HG03521 (cell line): ENCODE measurements around the gene GPATCH8.
A peak's percentile ranks its signal among the peaks of the same experiment; 100 is the strongest.
"Not testable (repeated sequence)": the region's sequence is repeated elsewhere in the genome, so short reads cannot be mapped to it uniquely, and the experiment has no call there.

ENCODE experiments used
- ATAC-seq: cut with Tn5 transposase; IDR thresholded peaks from one replicate; pipeline ENCODE4 v1.9.1; 2021; ENCODE audit warnings: mild to moderate bottlenecking, moderate library complexity; ENCODE audit not compliant: unreplicated experiment

GPATCH8 gene

GRCh38 chr17:44503147-44504029 lies at the start of gene GPATCH8:
Gene GPATCH8 (minus strand): TSS chr17:44503406. CDS start chr17:44503370, 36 bp downstream.
- peak; percentile 94 for ATAC-seq

- no peak for ATAC-seq
These were observed 49.2 kb upstream of the GPATCH8 start for GRCh38 chr17:44552361-44552760.

- no peak for ATAC-seq
These were observed 46.5 kb upstream of the GPATCH8 start for GRCh38 chr17:44549686-44550085.

- ATAC-seq = no peak
These were observed 45.4 kb upstream of the GPATCH8 start for GRCh38 chr17:44548376-44549230.

GRCh38 chr17:44547625-44548267 lies 44.5 kb upstream of the GPATCH8 start:
- no peak for ATAC-seq

GRCh38 chr17:44546671-44547606 lies 43.7 kb upstream of the GPATCH8 start:
- no peak for ATAC-seq

GRCh38 chr17:44543905-44544523 lies 40.8 kb upstream of the GPATCH8 start:
- ATAC-seq = no peak

- ATAC-seq = no peak
These were observed 40.2 kb upstream of the GPATCH8 start for GRCh38 chr17:44543213-44543904.

GRCh38 chr17:44541884-44542581 lies 38.8 kb upstream of the GPATCH8 start:
- ATAC-seq = no peak

- no peak for ATAC-seq
These were observed 37.3 kb upstream of the GPATCH8 start for GRCh38 chr17:44540246-44541084.

- ATAC-seq = no peak
These were observed 36.5 kb upstream of the GPATCH8 start for GRCh38 chr17:44539673-44540072.

GRCh38 chr17:44537922-44538321 lies 34.7 kb upstream of the GPATCH8 start:
- not testable (repeated sequence) for ATAC-seq

- no peak for ATAC-seq
These were observed 33.1 kb upstream of the GPATCH8 start for GRCh38 chr17:44536090-44536953.

- no peak for ATAC-seq
These were observed 30.5 kb upstream of the GPATCH8 start for GRCh38 chr17:44533533-44534246.

- ATAC-seq = no peak
These were observed 27.8 kb upstream of the GPATCH8 start for GRCh38 chr17:44530896-44531418.

- no peak for ATAC-seq
These were observed 26.7 kb upstream of the GPATCH8 start for GRCh38 chr17:44529864-44530263.
